Raji (cell line): Measurements from ENCODE around the gene NID2.

ENCODE experiments used
- POLR2A ChIP-seq: IDR thresholded peaks from 2 replicates; pipeline ENCODE4 v1.6.1; 2011; ENCODE audit warnings: low read depth, low read length, control low read depth; ENCODE audit not compliant: insufficient read depth

NID2 gene

GRCh38 chr14:52064174-52064573, 4.7 kb downstream of the NID2 start:
- no peak for TF ChIP-seq POLR2A

GRCh38 chr14:52063052-52063462, 5.8 kb downstream of the NID2 start:
- no peak for TF ChIP-seq POLR2A

GRCh38 chr14:52061890-52062289, 7.0 kb downstream of the NID2 start:
- TF ChIP-seq POLR2A = no peak

- no peak for TF ChIP-seq POLR2A
These were observed 7.5 kb downstream of the NID2 start for GRCh38 chr14:52061390-52061789.

GRCh38 chr14:52060080-52060479, 8.8 kb downstream of the NID2 start:
- no peak for TF ChIP-seq POLR2A

GRCh38 chr14:52059649-52060048, 9.2 kb downstream of the NID2 start:
- no peak for TF ChIP-seq POLR2A

DNA sequence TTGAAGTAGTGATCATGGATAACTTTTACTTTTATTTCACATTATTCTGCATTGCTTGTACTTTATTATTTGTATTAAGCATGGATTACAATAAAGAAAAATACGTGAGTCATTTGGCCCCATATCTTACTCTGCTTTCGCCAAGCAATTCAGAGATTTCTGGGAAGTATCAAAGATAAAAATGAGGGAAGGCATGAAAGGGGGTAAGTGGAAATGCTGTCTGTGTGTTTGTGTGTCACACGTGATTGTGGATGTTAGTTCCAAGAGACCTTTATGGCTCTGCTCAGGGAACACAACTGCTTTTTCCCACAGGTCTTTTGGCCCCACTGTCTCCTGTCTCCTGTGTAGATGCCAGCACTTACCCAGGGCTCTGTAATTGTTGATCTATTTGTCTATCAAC, 10.5 kb downstream of the NID2 start:
- no peak for TF ChIP-seq POLR2A

DNA sequence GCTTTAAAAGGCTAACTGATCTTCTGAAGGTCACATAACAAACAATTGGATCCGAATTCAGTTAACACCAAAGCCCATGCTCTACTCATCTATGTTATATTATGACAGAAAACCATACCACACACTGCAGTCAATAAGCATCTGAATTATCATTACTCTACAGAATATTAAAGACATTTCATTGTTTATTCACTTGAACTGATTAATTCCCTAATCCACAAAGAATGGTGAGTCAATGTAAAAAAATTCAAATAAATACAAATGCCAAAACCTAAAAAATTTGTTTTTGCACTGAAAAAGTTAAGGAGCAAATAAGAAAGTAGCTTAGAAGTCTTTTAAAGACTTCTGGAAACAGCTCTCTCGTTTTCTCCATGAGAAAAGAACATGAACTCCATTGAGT, 13.7 kb downstream of the NID2 start:
- TF ChIP-seq POLR2A = no peak

DNA sequence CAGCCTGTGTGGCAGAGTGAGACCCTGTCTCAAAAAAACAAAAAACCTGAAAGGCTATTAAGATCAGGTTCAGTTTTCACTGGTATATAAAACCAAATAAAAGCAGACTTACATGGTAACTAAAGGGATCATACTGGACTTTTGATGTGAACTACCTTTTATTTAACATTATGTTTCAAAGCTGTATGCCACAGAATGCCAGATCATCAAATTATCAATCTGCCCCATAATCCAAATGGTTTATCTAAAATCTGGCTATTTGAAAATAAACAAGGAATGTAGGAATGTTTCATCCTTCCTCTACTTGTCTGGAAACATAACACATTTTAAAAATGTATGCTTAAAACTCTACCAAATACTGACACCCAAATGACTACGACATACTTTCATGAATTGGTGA, 14.2 kb downstream of the NID2 start:
- no peak for TF ChIP-seq POLR2A

DNA sequence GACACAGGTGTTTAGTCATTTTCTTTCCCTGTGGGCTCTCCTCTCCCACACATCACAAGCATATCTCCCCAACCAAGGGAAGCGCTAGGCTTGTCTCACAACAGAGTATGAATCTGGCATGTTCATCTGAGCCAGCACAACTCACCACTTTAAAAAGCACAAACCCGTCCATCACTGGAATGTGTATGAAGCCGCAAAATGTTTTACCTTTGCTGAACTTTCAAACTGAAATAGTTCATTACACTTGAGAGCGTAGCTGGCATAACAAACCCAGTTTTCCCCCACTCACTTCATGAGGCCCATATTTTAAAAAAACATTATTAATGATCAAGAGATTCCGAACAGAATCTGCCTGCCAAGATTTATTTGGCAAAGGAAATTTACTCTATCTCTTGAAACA, 15.8 kb downstream of the NID2 start:
- TF ChIP-seq POLR2A = no peak

DNA sequence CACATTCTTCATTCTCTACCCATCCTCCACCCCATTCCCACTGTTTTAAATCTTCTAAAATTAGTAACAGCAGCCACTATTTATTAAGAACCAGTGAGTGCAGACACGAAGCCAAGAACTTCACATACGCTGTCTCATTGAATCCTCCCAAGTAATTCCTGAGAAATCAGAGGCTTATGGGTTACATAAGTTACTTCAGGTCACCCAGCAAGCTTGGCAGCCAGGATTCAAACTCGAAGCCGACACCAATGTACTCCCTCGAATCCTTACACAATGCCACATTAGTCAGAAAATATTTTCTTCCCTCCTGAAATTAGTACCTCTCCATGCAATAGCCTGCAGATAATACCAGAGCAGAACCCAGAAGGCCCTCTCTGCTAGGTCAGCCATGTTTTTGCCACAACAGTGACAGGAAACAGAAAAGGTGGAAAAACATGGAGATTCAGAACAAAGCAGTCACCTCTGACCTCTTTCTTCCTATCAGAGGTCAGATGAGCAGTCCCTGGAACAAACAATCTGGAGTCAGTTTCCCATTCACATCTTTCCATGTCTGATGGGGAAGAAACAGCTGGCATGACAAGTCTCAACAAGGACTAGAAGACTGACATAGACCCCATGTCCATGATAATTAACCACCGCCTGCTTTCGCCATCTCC, 16.4 kb downstream of the NID2 start:
- no peak for TF ChIP-seq POLR2A

DNA sequence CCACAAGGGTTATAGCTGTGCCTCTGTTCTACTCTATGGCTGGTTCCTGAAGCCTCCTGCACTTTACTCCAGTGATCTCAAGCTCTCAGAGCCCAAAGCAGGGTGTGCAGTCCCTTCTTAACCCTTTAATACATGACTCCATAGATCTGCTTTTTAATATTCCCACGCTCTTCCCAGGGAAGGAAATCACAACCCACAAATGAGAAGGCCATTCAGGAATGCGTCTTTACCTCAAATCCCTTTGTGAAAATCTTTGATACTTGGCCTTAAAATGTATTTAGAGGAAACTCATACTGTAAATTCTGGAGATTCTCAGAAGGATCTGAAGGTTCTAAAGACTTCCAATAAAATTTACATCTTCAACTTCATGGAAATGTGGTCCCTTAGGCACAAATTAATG, 17.0 kb downstream of the NID2 start:
- no peak for TF ChIP-seq POLR2A

GRCh38 chr14:52051251-52051650, 17.6 kb downstream of the NID2 start:
- no peak for TF ChIP-seq POLR2A

DNA sequence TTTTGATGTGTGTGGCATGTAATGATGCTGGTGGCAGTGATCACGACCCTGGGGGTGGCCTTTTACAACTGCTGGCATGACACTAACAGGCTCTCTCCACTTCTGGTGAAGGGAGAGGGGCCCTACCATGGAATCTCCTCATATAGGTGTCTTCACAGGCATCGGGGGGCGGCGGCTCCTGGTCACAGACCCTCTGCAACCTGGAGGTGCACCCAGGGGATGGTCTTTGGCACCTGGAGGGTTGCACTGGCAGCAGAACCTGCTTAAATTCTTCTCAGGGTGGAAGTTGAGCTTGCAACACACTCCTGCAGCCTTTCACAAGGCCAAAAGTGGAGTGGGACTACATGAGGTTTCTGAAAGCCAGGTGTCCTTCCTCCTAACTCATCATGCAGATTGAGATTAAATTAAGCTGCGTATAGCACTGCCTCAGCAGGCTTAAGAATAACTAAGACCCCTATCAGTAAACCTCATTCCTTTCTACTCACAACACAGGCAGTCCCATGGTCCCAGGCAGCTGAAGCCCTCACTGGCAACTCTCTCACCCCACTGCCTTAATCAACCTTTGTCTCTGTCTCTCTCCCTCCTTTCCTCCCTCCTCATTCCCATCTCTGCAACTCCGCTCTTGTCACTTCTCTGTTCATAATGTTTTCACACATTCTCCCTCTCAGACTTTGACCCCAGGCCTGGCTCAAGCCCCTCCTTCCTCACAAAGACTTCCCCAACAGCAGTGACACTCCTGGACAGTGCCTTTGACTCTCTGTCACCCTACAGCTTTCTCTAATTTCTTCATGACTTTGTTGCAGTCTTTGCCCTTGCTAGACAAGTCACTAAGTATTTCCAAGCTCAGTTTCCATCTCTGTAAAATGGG, 18.9 kb downstream of the NID2 start:
- no peak for TF ChIP-seq POLR2A

GRCh38 chr14:52049271-52049670, 19.6 kb downstream of the NID2 start:
- no peak for TF ChIP-seq POLR2A

DNA sequence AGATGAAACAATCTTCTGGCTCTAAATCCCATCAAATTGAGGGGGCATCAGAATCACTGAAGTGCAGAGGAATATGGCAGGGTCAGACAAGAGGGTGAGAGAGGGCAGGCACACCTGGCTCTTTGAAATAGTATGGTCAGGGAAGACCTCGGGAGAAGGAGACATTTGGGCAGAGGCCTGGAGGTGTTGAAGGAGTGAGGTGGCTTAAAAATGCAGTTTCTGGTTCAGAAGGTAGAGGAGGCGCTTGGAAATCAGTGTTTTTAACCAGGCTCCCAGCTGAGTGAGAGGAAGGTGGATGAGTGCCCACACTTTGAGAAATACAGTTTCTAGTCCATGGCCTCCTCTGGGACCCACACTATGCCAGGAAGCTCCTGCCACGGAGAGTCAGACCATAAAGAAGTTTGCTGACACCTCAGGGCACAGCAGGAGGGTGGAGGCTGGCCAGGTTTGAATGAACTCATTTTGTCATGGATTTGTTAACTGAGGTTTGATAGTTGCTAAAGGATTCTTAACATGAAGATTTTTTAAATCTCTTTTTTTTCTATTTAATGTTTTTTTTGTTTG, 20.1 kb downstream of the NID2 start:
- TF ChIP-seq POLR2A = no peak
